AG09309 (cell line): ENCODE results near the gene S100A8.

ENCODE experiments used
- DNase-seq: peaks from one replicate; pipeline ENCODE4 v3.0.0-alpha.2; 2010; ENCODE audit warnings: low read depth
- H3K4me3 ChIP-seq: 2 replicates; pipeline ENCODE4 v1.5.1; 2011; ENCODE audit warnings: mild to moderate bottlenecking, low read depth, low read length, moderate library complexity; ENCODE audit not compliant: control insufficient read depth
- TF ChIP-seq, protein P1 (sequence below): IDR thresholded peaks from 2 replicates; pipeline ENCODE4 v1.5.1; 2011; ENCODE audit warnings: mild to moderate bottlenecking, low read depth, low read length, inconsistent platforms; ENCODE audit not compliant: insufficient read depth, control insufficient read depth; ENCODE audit errors: missing control alignments

The S100A8 gene

DNA sequence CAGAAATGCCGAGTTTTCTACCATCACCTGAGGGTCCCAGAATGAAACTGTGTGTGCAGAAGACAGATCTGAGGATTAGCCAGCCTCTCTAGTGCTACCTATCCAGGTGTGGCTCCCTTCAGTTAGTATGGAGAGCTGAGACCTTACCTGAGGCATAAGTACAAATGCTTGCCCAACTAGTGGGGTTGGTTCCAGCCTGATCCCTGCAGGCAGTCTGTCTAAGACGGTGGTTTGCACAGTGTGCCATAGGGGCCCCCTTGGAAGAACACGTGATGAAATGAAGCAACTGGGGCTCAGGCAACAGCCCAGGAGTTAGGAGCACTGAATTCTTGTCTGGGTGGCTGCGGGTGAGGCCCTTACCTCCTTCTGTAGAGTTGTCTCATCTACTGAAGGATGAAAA lies 41.1 kb upstream of the S100A8 start:
- no peak for DNase-seq
- no peak overlapping the region for H3K4me3 ChIP-seq
- TF ChIP-seq, protein P1, sequence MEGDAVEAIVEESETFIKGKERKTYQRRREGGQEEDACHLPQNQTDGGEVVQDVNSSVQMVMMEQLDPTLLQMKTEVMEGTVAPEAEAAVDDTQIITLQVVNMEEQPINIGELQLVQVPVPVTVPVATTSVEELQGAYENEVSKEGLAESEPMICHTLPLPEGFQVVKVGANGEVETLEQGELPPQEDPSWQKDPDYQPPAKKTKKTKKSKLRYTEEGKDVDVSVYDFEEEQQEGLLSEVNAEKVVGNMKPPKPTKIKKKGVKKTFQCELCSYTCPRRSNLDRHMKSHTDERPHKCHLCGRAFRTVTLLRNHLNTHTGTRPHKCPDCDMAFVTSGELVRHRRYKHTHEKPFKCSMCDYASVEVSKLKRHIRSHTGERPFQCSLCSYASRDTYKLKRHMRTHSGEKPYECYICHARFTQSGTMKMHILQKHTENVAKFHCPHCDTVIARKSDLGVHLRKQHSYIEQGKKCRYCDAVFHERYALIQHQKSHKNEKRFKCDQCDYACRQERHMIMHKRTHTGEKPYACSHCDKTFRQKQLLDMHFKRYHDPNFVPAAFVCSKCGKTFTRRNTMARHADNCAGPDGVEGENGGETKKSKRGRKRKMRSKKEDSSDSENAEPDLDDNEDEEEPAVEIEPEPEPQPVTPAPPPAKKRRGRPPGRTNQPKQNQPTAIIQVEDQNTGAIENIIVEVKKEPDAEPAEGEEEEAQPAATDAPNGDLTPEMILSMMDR = no peak

GRCh38 chr1:153431427-153431826 lies 40.6 kb upstream of the S100A8 start:
- TF ChIP-seq, protein P1 = no peak
- H3K4me3 ChIP-seq = no peak overlapping the region
- DNase-seq = no peak

GRCh38 chr1:153431002-153431401 lies 40.1 kb upstream of the S100A8 start:
- TF ChIP-seq, protein P1 = no peak
- no peak for DNase-seq
- H3K4me3 ChIP-seq = no peak overlapping the region

DNA sequence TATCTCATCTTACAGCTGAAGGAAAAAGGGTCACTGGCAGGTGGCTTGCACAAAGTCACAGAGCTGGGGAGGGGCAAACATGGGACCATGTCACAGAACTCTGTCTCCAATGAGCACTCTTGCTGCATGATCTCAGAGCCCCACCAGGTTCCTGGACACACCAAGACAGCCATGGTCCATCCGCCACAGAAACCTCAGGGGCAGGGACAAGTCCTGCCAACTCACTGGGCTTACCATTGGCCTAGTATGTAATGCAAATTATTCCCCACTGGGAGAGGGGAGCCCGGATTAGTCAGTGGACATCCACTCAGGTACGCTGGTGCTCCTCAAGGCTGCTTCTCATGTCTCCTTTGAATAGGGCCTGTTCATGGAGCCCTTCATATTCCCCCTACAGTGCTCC lies 39.7 kb upstream of the S100A8 start:
- TF ChIP-seq, protein P1 = no peak
- no peak overlapping the region for H3K4me3 ChIP-seq
- no peak for DNase-seq

GRCh38 chr1:153430166-153430553 lies 39.3 kb upstream of the S100A8 start:
- TF ChIP-seq, protein P1 = no peak
- no peak overlapping the region for H3K4me3 ChIP-seq
- no peak for DNase-seq

- H3K4me3 ChIP-seq = no peak overlapping the region
- no peak for DNase-seq
- TF ChIP-seq, protein P1 = no peak
Measured at GRCh38 chr1:153429266-153430165, 38.6 kb upstream of the S100A8 start.
